ENCODE measurements around the gene ST8SIA2.

DNA sequence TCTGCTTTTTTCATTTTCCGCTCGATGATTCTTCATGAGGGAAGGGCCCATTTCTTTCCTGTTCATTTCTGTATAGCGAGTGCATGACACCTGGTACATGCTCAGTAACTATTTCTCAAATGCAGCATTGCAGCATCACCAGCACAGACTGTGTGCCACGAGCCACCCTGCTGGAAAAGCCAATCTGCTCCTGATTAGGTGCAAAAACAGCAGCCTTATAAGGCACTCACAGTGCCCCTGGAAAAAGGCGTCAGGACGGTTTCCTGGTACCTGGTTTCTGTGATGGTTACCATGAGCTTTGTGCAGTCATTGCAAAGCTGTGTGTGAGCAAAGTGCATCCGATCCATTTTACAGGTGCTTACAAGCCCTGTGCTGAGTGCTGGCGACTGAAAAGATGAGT is 15.8 kb downstream of the ST8SIA2 start:
- TF ChIP-seq CTCF (IDR thresholded peaks at IDR 0.05) (no peak), POLR2A (IDR thresholded peaks at IDR 0.05) (no peak)

Data from Peyer's patch (tissue), 4 donors.